HG03175 (cell line): ENCODE data around the gene PAFAH1B2.

Experiments used
- ATAC-seq: cut with Tn5 transposase; IDR thresholded peaks from one replicate; pipeline ENCODE4 v1.9.1; 2021; ENCODE audit warnings: mild to moderate bottlenecking, moderate library complexity; ENCODE audit not compliant: unreplicated experiment

PAFAH1B2 gene

GRCh38 chr11:117220568-117220967 lies 76.5 kb downstream of the PAFAH1B2 start:
- ATAC-seq, result no peak

DNA sequence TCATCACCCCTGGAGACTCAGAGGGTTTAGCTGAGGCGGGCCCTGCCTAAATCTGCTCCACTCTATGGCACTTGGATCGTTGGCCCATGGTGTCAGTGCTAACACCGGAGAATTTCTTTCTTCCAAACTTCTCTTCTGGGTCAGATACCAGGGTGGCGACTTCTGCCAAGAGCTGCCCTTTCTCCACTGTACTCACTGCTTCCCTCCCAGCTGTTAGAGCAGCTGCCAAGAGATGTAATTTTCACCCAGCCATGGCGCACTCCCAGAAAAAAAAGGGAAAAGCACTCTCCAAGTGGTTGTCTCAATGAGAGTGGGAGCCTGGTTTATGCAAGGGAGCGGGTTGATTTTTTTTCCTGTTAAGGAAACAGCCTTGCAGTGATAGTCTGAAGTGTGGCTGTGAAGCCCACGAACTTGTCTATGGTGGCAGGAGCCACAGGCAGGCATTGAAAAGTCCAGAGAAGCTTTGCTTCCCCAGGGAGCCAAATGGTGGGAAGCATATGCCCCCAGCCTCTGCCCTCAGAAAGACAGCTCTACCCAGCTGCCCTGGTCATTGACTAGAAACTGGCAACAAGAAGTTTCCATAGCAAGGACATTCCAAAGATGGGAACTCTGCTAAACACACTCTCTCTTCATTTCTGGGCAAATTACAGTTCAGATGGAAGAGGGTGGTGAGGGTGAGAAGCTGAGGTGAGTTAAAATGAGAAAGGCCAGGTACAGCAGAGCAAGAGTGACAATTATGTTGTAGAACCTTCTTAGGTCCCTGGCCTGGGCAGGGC lies 77.1 kb downstream of the PAFAH1B2 start:
- ATAC-seq, result no peak

DNA sequence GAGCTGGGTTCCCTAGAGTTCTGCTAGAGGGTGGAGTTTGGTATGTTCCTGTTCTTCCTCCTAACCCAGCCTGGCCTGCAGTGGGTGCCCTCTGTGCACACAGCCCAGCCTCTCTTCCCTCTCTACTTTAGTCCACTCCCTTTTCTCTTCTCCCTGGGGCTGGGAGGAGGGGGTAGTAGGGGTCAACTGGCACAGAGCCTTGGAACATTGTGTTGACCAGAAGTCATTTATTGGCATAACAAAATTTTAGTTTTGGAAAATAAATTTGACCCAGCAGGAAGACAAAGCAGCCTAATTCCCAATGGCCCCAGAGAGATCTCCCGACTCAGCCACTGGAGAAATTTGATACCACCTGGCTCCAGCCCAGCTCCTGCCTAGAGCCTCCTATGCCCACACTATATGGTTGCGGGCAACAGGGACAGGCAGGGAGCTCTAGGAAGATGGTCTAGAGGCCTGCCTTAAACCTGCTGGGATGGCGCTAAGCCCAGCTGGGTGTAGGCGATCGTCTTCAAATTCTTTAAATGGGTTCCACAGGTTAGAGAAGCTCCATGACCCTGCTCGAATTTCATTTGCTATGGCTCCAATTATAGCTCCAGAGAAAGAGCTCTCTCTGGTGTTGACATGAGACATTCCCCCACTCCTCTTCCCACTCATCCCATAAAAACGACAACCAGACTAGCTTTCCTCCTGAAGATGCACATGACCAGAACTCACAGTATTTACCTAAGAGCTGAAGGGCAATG lies 77.9 kb downstream of the PAFAH1B2 start:
- no peak for ATAC-seq

- no peak for ATAC-seq
Measured at GRCh38 chr11:117222991-117223740, 79.1 kb downstream of the PAFAH1B2 start.

GRCh38 chr11:117223741-117224689 lies 79.9 kb downstream of the PAFAH1B2 start:
- ATAC-seq, result no peak

DNA sequence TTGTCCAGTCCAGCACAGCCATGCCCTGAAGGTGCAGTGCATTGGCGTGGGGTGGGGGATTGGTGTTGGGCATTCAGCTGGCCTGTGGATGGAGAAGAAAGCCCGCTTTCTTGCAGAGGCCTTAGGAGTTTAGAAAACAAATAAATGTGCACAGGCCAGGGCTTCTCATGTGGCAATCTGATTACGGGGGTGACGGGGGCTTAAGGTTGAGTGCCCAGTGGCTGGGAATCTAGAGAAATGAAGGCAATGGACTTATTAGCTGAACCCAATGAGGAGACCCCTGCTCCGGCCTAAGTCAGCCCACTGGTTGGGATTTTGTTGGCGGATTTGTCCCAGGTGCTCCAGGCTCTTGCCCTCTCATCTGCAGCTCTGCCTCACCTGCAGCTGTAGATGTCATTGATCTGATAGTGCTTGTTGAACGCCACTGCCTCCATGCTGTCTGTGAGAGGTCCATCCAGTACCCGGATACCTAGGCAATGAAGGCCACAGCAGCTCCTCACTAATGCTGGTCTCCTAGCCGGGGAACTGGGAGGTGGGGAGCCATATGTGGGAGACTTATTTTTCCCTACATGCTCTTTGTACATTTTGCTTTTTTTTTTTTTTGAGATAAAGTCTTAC lies 81.6 kb downstream of the PAFAH1B2 start:
- no peak for ATAC-seq
